Smooth muscle cell (in vitro differentiated cells): Measurements from ENCODE around the gene NUDT4. TPM values are rescaled to one million over a fixed set of nuclear protein-coding genes. Genes with fewer than 3 reads are reported as not detected.

ENCODE experiments used
- DNase-seq: peaks from one replicate; lab custom pipeline; 2025; ENCODE audit not compliant: unreplicated experiment; lab: John Stamatoyannopoulos, UW
- H2AFZ ChIP-seq: fragments of 200-600 bp; sonication (generic); 2 replicates; pipeline ENCODE4 v1.6.0; 2016; ENCODE audit warnings: antibody characterized with exemption, low read depth, mild to moderate bottlenecking
- H3F3A ChIP-seq: fragments of 200-600 bp; sonication (generic); 2 replicates; pipeline ENCODE4 v1.6.0; 2017; ENCODE audit warnings: antibody characterized with exemption, low read depth
- H3K27ac ChIP-seq: fragments of 200-600 bp; sonication (generic); 2 replicates; pipeline ENCODE4 v1.5.1; 2016; ENCODE audit warnings: low read depth, mild to moderate bottlenecking
- H3K27me3 ChIP-seq: fragments of 200-600 bp; sonication (generic); 2 replicates; pipeline ENCODE4 v1.6.1; 2016; ENCODE audit warnings: low read depth, mild to moderate bottlenecking
- H3K36me3 ChIP-seq: fragments of 200-600 bp; sonication (generic); 2 replicates; pipeline ENCODE4 v1.5.1; 2016; ENCODE audit warnings: low read depth
- H3K4me1 ChIP-seq: fragments of 200-600 bp; sonication (generic); 2 replicates; pipeline ENCODE4 v1.5.1; 2016; ENCODE audit warnings: low read depth
- H3K4me2 ChIP-seq: fragments of 200-600 bp; sonication (generic); 2 replicates; pipeline ENCODE4 v1.6.0; 2016; ENCODE audit warnings: mild to moderate bottlenecking
- H3K4me3 ChIP-seq: fragments of 200-600 bp; sonication (generic); 2 replicates; pipeline ENCODE4 v1.5.1; 2016; ENCODE audit warnings: mild to moderate bottlenecking
- H3K79me2 ChIP-seq: fragments of 200-600 bp; sonication (generic); 2 replicates; pipeline ENCODE4 v1.6.0; 2016; ENCODE audit warnings: low read depth, mild to moderate bottlenecking
- H3K9ac ChIP-seq: fragments of 200-600 bp; sonication (generic); 2 replicates; pipeline ENCODE4 v1.6.0; 2016; ENCODE audit warnings: low read depth
- H3K9me3 ChIP-seq: fragments of 200-600 bp; sonication (generic); replicated peaks from 2 replicates; pipeline ENCODE4 v1.5.1; 2016; ENCODE audit warnings: low read depth
- H4K20me1 ChIP-seq: fragments of 200-600 bp; sonication (generic); 2 replicates; pipeline ENCODE4 v1.6.0; 2016; ENCODE audit warnings: low read depth
- CTCF ChIP-seq: fragments of 200-600 bp; sonication (generic); IDR thresholded peaks from 2 replicates; pipeline ENCODE4 v1.5.1; 2017; ENCODE audit warnings: borderline replicate concordance, mild to moderate bottlenecking, antibody characterized with exemption; ENCODE audit not compliant: insufficient read depth, poor library complexity, severe bottlenecking
- WGBS: methylation state at CpG from one replicate; pipeline ENCODE4 v1.1.7; 2016; ENCODE audit warnings: low lambda C conversion rate; 5-methylcytosine and 5-hydroxymethylcytosine counted together
- polyA plus RNA-seq: library from polyadenylated mRNA; unstranded; fragments of >200 nt; fragmentation: Nextera tagmentation; extraction: Ambion mirVana; gene quantifications from 2 replicates; pipeline ENCODE4 v1.2.1, GENCODE V29; 2016
- total RNA-seq: library from RNA; depleted of rRNA; stranded (reverse); fragments of >200 nt; gene quantifications from 2 replicates; pipeline ENCODE4 v1.2.3, GENCODE V29; 2014

NUDT4 gene
- total and polyA plus RNA-seq, 2 experiments from 2014 or later, result 53.9 to 83.2 TPM

GRCh38 chr12:93440043-93440835 is 62.5 kb downstream of the NUDT4 start:
- H4K20me1 ChIP-seq, result peaks cover 63% of the 10 kb centered on the region
- H3K27me3 ChIP-seq, result no peaks in the 10 kb centered on the region
- no peak for DNase-seq
- no peaks in the 10 kb centered on the region for H3K36me3 ChIP-seq
- peak overlapping the region; percentile 93 for H3K27ac ChIP-seq
- H3K9ac ChIP-seq, result peak overlapping the region; percentile 98
- H3K4me3 ChIP-seq, result peak overlapping the region; percentile 99
- H2AFZ ChIP-seq, result no peak overlapping the region
- H3F3A ChIP-seq, result no peaks in the 10 kb centered on the region
- H3K9me3 ChIP-seq, result no peaks in the 10 kb centered on the region
- H3K4me2 ChIP-seq, result peak overlapping the region; percentile 98
- TF ChIP-seq CTCF, result no peak
- peaks cover 28% of the 10 kb centered on the region for H3K4me1 ChIP-seq
- 35% methylated on average over 12 of the region's 12 CpGs for WGBS
- H3K79me2 ChIP-seq, result peaks cover 64% of the 10 kb centered on the region

GRCh38 chr12:93441081-93441616 is 63.4 kb downstream of the NUDT4 start:
- Histone ChIP-seq H4K20me1 (peaks cover 54% of the 10 kb centered on the region), H3K4me3 (peak overlapping the region; percentile 99), H3K4me1 (peaks cover 28% of the 10 kb centered on the region), H3K9me3 (no peaks in the 10 kb centered on the region), H3K36me3 (no peaks in the 10 kb centered on the region), H3K79me2 (peaks cover 55% of the 10 kb centered on the region), H3K4me2 (peak overlapping the region; percentile 98), H2AFZ (peak overlapping the region; percentile 83), H3K27ac (peak overlapping the region; percentile 93), H3K9ac (peak overlapping the region; percentile 98), H3K27me3 (no peaks in the 10 kb centered on the region), H3F3A (no peaks in the 10 kb centered on the region)
- 1% methylated on average over 37 of the region's 55 CpGs for WGBS
- no peak for TF ChIP-seq CTCF
- DNase-seq, result no peak

- TF ChIP-seq CTCF, result no peak
- Histone ChIP-seq H3K79me2 (peaks cover 48% of the 10 kb centered on the region), H3K4me1 (peaks cover 28% of the 10 kb centered on the region), H3K4me3 (peak within 1 kb of the TSS; percentile 99), H4K20me1 (peaks cover 47% of the 10 kb centered on the region), H3K9me3 (no peaks in the 10 kb centered on the region), H3K36me3 (no peaks in the 10 kb centered on the region), H3F3A (no peaks in the 10 kb centered on the region), H3K27me3 (no peaks in the 10 kb centered on the region), H3K9ac (peak within 1 kb of the TSS; percentile 98), H3K4me2 (peak within 1 kb of the TSS; percentile 98), H3K27ac (peak within 1 kb of the TSS; percentile 93), H2AFZ (peak within 1 kb of the TSS; percentile 89)
- under 1% methylated on average over 76 of the region's 105 CpGs for WGBS
- peak; percentile 93 for DNase-seq
Measured at GRCh38 chr12:93441617-93442410, 64.1 kb downstream of the NUDT4 start, which contains the start of gene UBE2N. Gene UBE2N (minus strand): TSS chr12:93441947. CDS start chr12:93441884, 63 bp downstream.
